SU-DHL-6 (cell line): Measurements from ENCODE around the gene LIMCH1.

Experiments
- EZH2phosphoT487 ChIP-seq: fragments of 200-600 bp; sonication (generic), shearing (Covaris generic); conservative IDR thresholded peaks from 2 replicates; pipeline ENCODE4 v1.6.1; 2018; ENCODE audit warnings: mild to moderate bottlenecking, antibody characterized with exemption, low read length, moderate library complexity, mixed read lengths
- TF ChIP-seq, protein P1 (sequence below): fragments of 200-600 bp; sonication (generic); IDR thresholded peaks from one replicate; pipeline ENCODE4 v1.5.1; 2017; ENCODE audit warnings: antibody characterized with exemption, mild to moderate bottlenecking, low read length, moderate library complexity; ENCODE audit not compliant: insufficient read depth, poor library complexity, severe bottlenecking

DNA sequence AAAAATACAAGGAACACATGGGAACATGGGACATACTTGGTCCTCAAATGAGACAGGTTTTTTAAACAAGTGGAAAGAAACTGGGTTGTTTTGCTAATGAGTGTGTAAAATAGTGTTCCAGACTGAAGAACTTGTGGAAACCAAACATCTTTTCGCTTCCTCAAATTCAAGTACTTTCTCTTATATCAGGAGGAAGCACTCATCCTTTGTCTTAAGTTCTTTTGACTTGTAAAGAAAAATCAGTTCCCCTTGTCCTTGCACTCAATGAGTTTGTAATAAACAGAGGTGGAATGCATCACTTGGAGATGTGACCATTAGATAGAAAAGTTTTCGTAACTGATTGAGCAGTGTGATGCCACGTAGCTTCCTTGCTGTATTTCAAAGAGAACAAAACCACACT, 109.4 kb downstream of the LIMCH1 start:
- no peak for TF ChIP-seq EZH2phosphoT487
- TF ChIP-seq, protein P1, sequence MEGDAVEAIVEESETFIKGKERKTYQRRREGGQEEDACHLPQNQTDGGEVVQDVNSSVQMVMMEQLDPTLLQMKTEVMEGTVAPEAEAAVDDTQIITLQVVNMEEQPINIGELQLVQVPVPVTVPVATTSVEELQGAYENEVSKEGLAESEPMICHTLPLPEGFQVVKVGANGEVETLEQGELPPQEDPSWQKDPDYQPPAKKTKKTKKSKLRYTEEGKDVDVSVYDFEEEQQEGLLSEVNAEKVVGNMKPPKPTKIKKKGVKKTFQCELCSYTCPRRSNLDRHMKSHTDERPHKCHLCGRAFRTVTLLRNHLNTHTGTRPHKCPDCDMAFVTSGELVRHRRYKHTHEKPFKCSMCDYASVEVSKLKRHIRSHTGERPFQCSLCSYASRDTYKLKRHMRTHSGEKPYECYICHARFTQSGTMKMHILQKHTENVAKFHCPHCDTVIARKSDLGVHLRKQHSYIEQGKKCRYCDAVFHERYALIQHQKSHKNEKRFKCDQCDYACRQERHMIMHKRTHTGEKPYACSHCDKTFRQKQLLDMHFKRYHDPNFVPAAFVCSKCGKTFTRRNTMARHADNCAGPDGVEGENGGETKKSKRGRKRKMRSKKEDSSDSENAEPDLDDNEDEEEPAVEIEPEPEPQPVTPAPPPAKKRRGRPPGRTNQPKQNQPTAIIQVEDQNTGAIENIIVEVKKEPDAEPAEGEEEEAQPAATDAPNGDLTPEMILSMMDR: no peak
